Aorta (tissue), 5 donors: ENCODE results near the gene CYSTM1. TPM values are rescaled to one million over a fixed set of nuclear protein-coding genes. Genes with fewer than 3 reads are reported as not detected.

Experiments
- ATAC-seq: fragments of 200-7000 bp; cut with Tn5 transposase; one replicate; pipeline ENCODE4 v1.9.1; 2022; ENCODE audit warnings: moderate library complexity; ENCODE audit not compliant: low FRiP score
- DNase-seq, 2 donors: peaks; one replicate each; pipeline ENCODE4 v3.0.0-alpha.2; 2020
- H3K27ac ChIP-seq, 2 donors: one replicate each; pipeline ENCODE4 v1.5.1; 2013; ENCODE audit warnings: low read length in 2 of 2, mild to moderate bottlenecking in 2 of 2, moderate library complexity in 2 of 2, control low read depth in 1 of 2, inconsistent platforms in 1 of 2, low read depth in 1 of 2
- H3K27me3 ChIP-seq, 2 donors: one replicate each; pipeline ENCODE4 v1.6.1; 2013; ENCODE audit warnings: control low read depth in 1 of 2, low read length in 1 of 2, mild to moderate bottlenecking in 1 of 2, moderate library complexity in 1 of 2; ENCODE audit not compliant: insufficient read depth in 2 of 2, control insufficient read depth in 1 of 2
- H3K36me3 ChIP-seq, 2 donors: one replicate each; pipeline ENCODE4 v1.6.1; 2013; ENCODE audit warnings: control low read depth in 1 of 2, low read length in 1 of 2, mild to moderate bottlenecking in 1 of 2; ENCODE audit not compliant: insufficient read depth in 2 of 2, control insufficient read depth in 1 of 2
- H3K4me1 ChIP-seq, 2 donors: one replicate each; pipeline ENCODE4 v1.6.1; 2013; ENCODE audit warnings: low read length in 2 of 2, control low read depth in 1 of 2, mild to moderate bottlenecking in 1 of 2, moderate library complexity in 1 of 2; ENCODE audit not compliant: insufficient read depth in 2 of 2, control insufficient read depth in 1 of 2
- H3K4me3 ChIP-seq, 2 donors: one replicate each; pipeline ENCODE4 v1.5.1; 2013; ENCODE audit warnings: low read length in 2 of 2, control low read depth in 1 of 2, mild to moderate bottlenecking in 1 of 2
- H3K9me3 ChIP-seq: one replicate; pipeline ENCODE4 v1.6.1; 2013; ENCODE audit warnings: mild to moderate bottlenecking, low read length; ENCODE audit not compliant: control insufficient read depth
- WGBS, 2 donors: extraction: QIAGEN DNeasy Blood & Tissue Kit; methylation state at CpG; one replicate each; pipeline ENCODE4 v1.1.7; 2013; 5-methylcytosine and 5-hydroxymethylcytosine counted together
- intact Hi-C, 2 donors: fragments of 100-400 bp; cut with DNase I; formaldehyde crosslinking; loops; one replicate each; pipeline versions ENCODE4 v1.14.2 to v1.15.0; 2022
- polyA plus RNA-seq, 2 donors: library from polyadenylated mRNA; stranded (reverse); fragments of 200-250 nt; gene quantifications; one replicate each; pipeline ENCODE4 v1.2.3, GENCODE V29; 2013
- total RNA-seq, 2 donors: library from RNA; stranded (reverse); fragmentation: NEBNext Ultra II Directional; extraction: Animal tissue kit (Norgen Biotek cat#: 25700); gene quantifications; one replicate each; pipeline ENCODE4 v1.2.1, GENCODE V29; 2021
- donor health status: healthy with polysubstance abuse.
- donor health status: Bipolar disorder and iron deficiency.
- donor health status: DM: no; HTN: no; CAD: no.
- donor health status: DM: no; HTN: no; CAD: no.
- donor health status: DM: yes; HTN: yes; CAD: no.

The CYSTM1 gene
- total and polyA plus RNA-seq, 4 donors: 44.7 to 179 (median 64.8) TPM

- WGBS, 2 donors: 6 to 16% methylated on average over 1 of the region's 1 CpG
- no peaks in the 10 kb centered on the region for H3K9me3 ChIP-seq
- H3K4me1 ChIP-seq: no peaks in the 10 kb centered on the region
- no peak overlapping the region for H3K4me3 ChIP-seq
- no peak overlapping the region for H3K27ac ChIP-seq
- no peaks in the 10 kb centered on the region for H3K27me3 ChIP-seq
- ATAC-seq: no peak
- H3K36me3 ChIP-seq: no peaks in the 10 kb centered on the region
- no peak for DNase-seq
- intact Hi-C loops: no loop called here
Observed at GRCh38 chr5:140178086-140178410, 3.1 kb downstream of the CYSTM1 start.

GRCh38 chr5:140178482-140179116, 3.6 kb downstream of the CYSTM1 start:
- DNase-seq (no peak), ATAC-seq (no peak)
- Histone ChIP-seq H3K4me3 (no peak overlapping the region), H3K4me1 (no peaks in the 10 kb centered on the region), H3K27ac (peak overlapping the region in 1 of 2 donors; percentile 6), H3K27me3 (no peaks in the 10 kb centered on the region), H3K36me3 (no peaks in the 10 kb centered on the region), H3K9me3 (no peaks in the 10 kb centered on the region)
- WGBS, 2 donors: 44 to 54% methylated on average over 6 of the region's 6 CpGs
- intact Hi-C loops: no loop called here

DNA sequence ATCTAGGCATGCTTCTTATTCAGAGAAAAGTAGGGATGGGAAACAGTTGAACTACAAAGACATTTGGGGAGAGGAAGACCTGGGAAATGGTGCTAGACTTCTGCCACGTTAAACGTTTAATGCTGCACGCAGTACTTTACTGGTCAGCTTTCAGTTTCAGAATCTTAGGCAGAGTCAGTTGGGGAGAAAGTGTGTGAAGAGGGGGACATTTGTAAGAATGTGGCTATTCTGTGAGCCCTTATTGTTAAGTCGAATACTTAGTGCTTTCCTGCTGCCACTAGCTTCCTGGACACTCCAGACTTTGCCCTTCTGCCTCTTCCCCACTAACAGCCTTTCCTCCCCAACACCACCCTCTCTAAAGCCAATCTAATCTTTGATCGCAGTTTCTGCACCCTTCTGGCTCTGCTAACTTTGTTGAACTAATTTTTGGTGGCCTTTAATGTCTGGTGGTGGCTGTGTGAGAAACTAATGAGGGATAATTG, 6.1 kb downstream of the CYSTM1 start:
- Histone ChIP-seq H3K27me3 (no peaks in the 10 kb centered on the region), H3K27ac (no peak overlapping the region), H3K36me3 (no peaks in the 10 kb centered on the region), H3K4me1 (peaks cover 0 to 2% of the 10 kb centered on the region in 2 donors), H3K4me3 (no peak overlapping the region), H3K9me3 (no peaks in the 10 kb centered on the region)
- 80 to 87% methylated on average over 5 of the region's 5 CpGs for WGBS, 2 donors
- DNase-seq: no peak
- intact Hi-C loops: no loop called here
- no peak for ATAC-seq

DNA sequence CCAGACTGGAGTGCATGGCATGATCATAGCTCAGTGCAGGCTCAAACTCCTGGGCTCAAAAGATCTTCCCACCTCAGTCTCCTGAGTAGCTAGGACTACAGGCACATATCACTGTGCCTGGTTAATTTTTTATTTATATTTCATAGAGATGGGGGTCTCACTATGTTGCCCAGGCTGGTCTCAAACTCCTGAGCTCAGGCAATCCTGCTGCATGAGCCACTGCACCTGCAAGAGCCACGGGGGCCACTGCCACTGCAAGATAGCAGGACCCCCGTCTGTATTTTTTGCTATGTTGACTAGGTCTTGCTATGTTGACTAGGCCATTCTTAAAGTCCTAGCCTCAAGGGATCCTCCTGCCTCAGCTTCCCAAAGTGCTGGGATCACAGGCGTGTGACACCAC, 6.5 kb downstream of the CYSTM1 start:
- Histone ChIP-seq H3K9me3 (no peaks in the 10 kb centered on the region), H3K4me1 (peaks cover 0 to 2% of the 10 kb centered on the region in 2 donors), H3K27ac (no peak overlapping the region), H3K27me3 (no peaks in the 10 kb centered on the region), H3K4me3 (no peak overlapping the region), H3K36me3 (no peaks in the 10 kb centered on the region)
- 94 to 95% methylated on average over 3 of the region's 3 CpGs for WGBS, 2 donors
- no peak for ATAC-seq
- intact Hi-C loops: no loop called here
- no peak for DNase-seq

DNA sequence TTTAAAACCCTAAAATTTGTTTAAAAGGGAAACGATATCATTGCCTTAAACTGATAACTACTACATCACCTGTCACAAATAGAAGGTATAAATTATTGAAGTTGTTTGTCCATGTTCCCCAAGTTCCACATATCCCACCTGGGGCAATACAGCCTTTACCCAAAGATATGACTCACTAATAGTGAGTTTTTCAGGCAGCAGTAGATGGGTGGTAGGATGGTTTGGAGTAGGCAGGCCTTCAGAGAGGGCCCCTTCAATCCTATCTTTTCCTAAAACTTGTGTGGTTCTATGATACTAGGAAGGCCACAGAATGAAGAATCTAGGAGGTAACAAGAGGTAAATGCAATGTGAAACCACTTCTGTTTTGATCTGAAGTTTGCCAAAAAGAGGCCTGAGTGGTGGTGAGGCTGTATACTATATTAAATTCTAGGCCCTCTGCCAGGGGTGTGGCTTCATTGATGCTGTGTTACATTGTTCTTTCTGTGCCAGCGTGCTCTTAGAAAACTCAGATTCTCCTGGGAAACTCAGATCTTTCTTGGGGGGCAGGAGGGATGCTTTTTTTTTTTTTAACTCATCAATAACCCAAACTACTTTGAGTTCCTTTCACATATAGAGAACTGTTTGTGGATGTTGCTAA, 7.2 kb downstream of the CYSTM1 start:
- DNase-seq (no peak), ATAC-seq (no peak)
- Histone ChIP-seq H3K9me3 (no peaks in the 10 kb centered on the region), H3K27ac (no peak overlapping the region), H3K36me3 (no peaks in the 10 kb centered on the region), H3K27me3 (no peaks in the 10 kb centered on the region), H3K4me1 (peaks cover 0 to 2% of the 10 kb centered on the region in 2 donors), H3K4me3 (no peak overlapping the region)
- 52% methylated on average over 2 of the region's 2 CpGs for WGBS, 2 donors
- intact Hi-C loops: no loop called here

- H3K27ac ChIP-seq: no peak overlapping the region
- ATAC-seq (peak; percentile 58), DNase-seq (peak in 1 of 2 donors; percentile 60)
- intact Hi-C loops: no loop called here
- H3K9me3 ChIP-seq: no peaks in the 10 kb centered on the region
- H3K4me3 ChIP-seq: no peak overlapping the region
- no peaks in the 10 kb centered on the region for H3K36me3 ChIP-seq
- no peaks in the 10 kb centered on the region for H3K27me3 ChIP-seq
- WGBS, 2 donors: 48 to 50% methylated on average over 5 of the region's 5 CpGs
- H3K4me1 ChIP-seq: peaks cover 0 to 2% of the 10 kb centered on the region in 2 donors
Observed at GRCh38 chr5:140182803-140183367, 7.9 kb downstream of the CYSTM1 start.

DNA sequence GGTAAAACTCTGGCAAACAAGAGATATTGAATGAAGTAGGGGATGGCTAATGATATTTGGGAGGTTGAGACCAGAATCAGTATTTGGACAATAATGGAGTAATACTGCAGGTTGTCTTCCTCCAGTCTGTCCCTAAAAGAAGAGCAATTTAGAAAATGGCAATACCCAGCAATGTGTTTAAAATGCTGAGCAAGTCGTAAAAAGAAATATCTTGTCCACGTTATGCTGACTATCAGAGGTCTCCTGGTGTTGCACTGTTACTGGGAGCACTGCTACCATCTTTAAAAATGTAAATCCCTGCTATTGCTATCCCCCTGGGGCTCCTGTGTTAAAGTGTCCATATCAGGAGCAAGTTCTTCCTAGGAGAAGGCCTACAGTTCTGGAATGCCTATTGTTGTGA, 10.4 kb downstream of the CYSTM1 start:
- no peak overlapping the region for H3K27ac ChIP-seq
- no peak for ATAC-seq
- H3K4me1 ChIP-seq: peaks cover 0 to 4% of the 10 kb centered on the region in 2 donors
- 94 to 98% methylated on average over 2 of the region's 2 CpGs for WGBS, 2 donors
- intact Hi-C loops: no loop called here
- H3K36me3 ChIP-seq: no peaks in the 10 kb centered on the region
- DNase-seq: no peak
- no peaks in the 10 kb centered on the region for H3K9me3 ChIP-seq
- H3K4me3 ChIP-seq: no peak overlapping the region
- no peaks in the 10 kb centered on the region for H3K27me3 ChIP-seq

DNA sequence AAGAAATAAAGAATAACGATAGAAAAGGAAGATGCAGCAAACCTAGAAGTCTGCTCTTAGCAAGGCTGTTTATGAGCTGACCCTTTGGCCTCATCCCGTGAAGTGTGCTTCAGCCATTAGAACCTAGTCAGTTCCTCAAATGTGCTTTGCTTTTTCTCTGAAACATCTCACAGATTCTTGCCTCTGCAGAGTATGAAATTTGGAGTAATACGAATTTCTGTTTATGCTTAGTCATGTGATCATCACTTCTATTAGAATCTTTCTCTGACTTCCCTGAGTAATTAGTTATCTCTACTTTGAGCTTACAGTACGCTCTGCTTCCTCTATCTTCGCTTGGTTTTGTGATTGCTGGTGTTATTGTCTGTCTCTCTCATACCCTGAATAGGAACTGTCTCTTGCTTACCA, 11.3 kb downstream of the CYSTM1 start:
- intact Hi-C loops: no loop called here
- H3K27me3 ChIP-seq: no peaks in the 10 kb centered on the region
- DNase-seq: no peak
- 91 to 93% methylated on average over 5 of the region's 5 CpGs for WGBS, 2 donors
- H3K4me3 ChIP-seq: no peak overlapping the region
- peaks cover 1 to 7% of the 10 kb centered on the region in 2 donors for H3K4me1 ChIP-seq
- no peaks in the 10 kb centered on the region for H3K36me3 ChIP-seq
- no peak overlapping the region for H3K27ac ChIP-seq
- no peak for ATAC-seq
- H3K9me3 ChIP-seq: no peaks in the 10 kb centered on the region

DNA sequence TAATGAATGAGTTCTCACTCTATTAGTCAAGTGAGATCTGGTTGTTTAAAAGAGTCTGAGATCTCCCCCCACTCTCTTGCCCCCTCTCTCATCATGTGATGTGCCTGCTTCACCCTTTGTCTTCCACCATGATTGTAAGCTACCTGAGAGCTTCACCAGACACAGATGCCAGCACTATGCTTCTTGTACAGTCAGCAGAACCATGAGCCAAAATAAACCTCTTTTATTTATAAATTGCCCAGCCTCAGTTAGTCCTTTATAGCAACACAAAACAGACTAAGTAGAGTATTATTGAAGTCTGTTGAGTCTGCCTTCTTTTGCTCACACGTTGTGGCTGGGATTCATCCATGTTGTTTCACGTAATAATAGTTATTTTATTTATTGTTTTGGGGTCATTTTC, 14.3 kb downstream of the CYSTM1 start:
- DNase-seq: no peak
- intact Hi-C loops: no loop called here
- Histone ChIP-seq H3K9me3 (no peaks in the 10 kb centered on the region), H3K4me3 (no peak overlapping the region), H3K4me1 (peaks cover 1 to 7% of the 10 kb centered on the region in 2 donors), H3K36me3 (no peaks in the 10 kb centered on the region), H3K27ac (no peak overlapping the region), H3K27me3 (no peaks in the 10 kb centered on the region)
- 70 to 72% methylated on average over 2 of the region's 2 CpGs for WGBS, 2 donors
- no peak for ATAC-seq
